Suprapubic skin (tissue), 4 donors: Measurements from ENCODE around the gene DUSP16. TPM values are rescaled to one million over a fixed set of nuclear protein-coding genes. Genes with fewer than 3 reads are reported as not detected.
A peak's percentile ranks its signal among the peaks of the same experiment; 100 is the strongest.

Source experiments
- DNase-seq, 2 donors: peaks; one replicate each; pipeline ENCODE4 v3.0.0-alpha.2; 2019; ENCODE audit warnings: low spot score in 2 of 2
- H3K27ac ChIP-seq: fragments of 200-600 bp; sonication (generic); one replicate; pipeline ENCODE4 v1.5.1; 2019
- H3K27me3 ChIP-seq: fragments of 200-600 bp; sonication (generic); one replicate; pipeline ENCODE4 v1.5.1; 2019
- H3K36me3 ChIP-seq: fragments of 200-600 bp; sonication (generic); one replicate; pipeline ENCODE4 v1.5.1; 2019
- H3K4me1 ChIP-seq: fragments of 200-600 bp; sonication (generic); one replicate; pipeline ENCODE4 v1.5.1; 2019
- H3K4me3 ChIP-seq: fragments of 200-600 bp; sonication (generic); one replicate; pipeline ENCODE4 v1.5.1; 2019; ENCODE audit warnings: mild to moderate bottlenecking
- H3K9me3 ChIP-seq: fragments of 200-600 bp; sonication (generic); one replicate; pipeline ENCODE4 v1.5.1; 2019
- EP300 ChIP-seq: sonication (generic); formaldehyde crosslinking; IDR thresholded peaks from one replicate; pipeline ENCODE4 v1.6.1; 2017; ENCODE audit warnings: antibody characterized with exemption
- POLR2A ChIP-seq, 2 donors: fragments of 450-650 bp; IDR thresholded peaks; one replicate each; pipeline ENCODE4 v1.6.1; 2017; ENCODE audit warnings: antibody characterized with exemption in 2 of 2, mild to moderate bottlenecking in 2 of 2, moderate library complexity in 2 of 2
- POLR2AphosphoS5 ChIP-seq, 3 donors: sonication (generic); formaldehyde crosslinking; IDR thresholded peaks; one replicate each; pipeline ENCODE4 v1.6.1; 2017; ENCODE audit warnings: antibody characterized with exemption in 3 of 3
- WGBS: methylation state at CpG from one replicate; pipeline ENCODE4 v1.1.5; 2018; 5-methylcytosine and 5-hydroxymethylcytosine counted together
- total RNA-seq, 4 donors: library from RNA; depleted of rRNA; stranded (reverse); fragments of >200 nt; gene quantifications; one replicate each; pipeline ENCODE4 v1.1.0, GENCODE V29; 2016
- TF ChIP-seq, protein P1 (sequence below), 2 donors: fragments of 200-600 bp in 1 of 2; fragments of 450-650 bp in 1 of 2; sonication (generic) in 1 of 2; IDR thresholded peaks; one replicate each; pipeline ENCODE4 v1.5.1; 2016 to 2019; ENCODE audit warnings: antibody characterized with exemption in 2 of 2, mild to moderate bottlenecking in 1 of 2, moderate library complexity in 1 of 2

DUSP16 gene
- total RNA-seq, 4 donors from 2014 or later: 20.3 to 33.2 (median 24.8) TPM

GRCh38 chr12:12559719-12560296 lies 2.9 kb downstream of the DUSP16 start:
- no peak for TF ChIP-seq EP300
- TF ChIP-seq POLR2AphosphoS5 (IDR thresholded peaks at IDR 0.05): no peak
- TF ChIP-seq POLR2A (IDR thresholded peaks at IDR 0.05): no peak
- TF ChIP-seq, protein P1, sequence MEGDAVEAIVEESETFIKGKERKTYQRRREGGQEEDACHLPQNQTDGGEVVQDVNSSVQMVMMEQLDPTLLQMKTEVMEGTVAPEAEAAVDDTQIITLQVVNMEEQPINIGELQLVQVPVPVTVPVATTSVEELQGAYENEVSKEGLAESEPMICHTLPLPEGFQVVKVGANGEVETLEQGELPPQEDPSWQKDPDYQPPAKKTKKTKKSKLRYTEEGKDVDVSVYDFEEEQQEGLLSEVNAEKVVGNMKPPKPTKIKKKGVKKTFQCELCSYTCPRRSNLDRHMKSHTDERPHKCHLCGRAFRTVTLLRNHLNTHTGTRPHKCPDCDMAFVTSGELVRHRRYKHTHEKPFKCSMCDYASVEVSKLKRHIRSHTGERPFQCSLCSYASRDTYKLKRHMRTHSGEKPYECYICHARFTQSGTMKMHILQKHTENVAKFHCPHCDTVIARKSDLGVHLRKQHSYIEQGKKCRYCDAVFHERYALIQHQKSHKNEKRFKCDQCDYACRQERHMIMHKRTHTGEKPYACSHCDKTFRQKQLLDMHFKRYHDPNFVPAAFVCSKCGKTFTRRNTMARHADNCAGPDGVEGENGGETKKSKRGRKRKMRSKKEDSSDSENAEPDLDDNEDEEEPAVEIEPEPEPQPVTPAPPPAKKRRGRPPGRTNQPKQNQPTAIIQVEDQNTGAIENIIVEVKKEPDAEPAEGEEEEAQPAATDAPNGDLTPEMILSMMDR (IDR thresholded peaks at IDR 0.05): no peak
- 38% methylated on average over 3 of the region's 3 CpGs for WGBS
- H3K27ac ChIP-seq: no peak overlapping the region
- DNase-seq: no peak
- H3K36me3 ChIP-seq: no peaks in the 10 kb centered on the region
- H3K27me3 ChIP-seq: no peaks in the 10 kb centered on the region
- peaks cover 40% of the 10 kb centered on the region for H3K4me1 ChIP-seq
- no peaks in the 10 kb centered on the region for H3K9me3 ChIP-seq
- H3K4me3 ChIP-seq: peak overlapping the region; percentile 77

DNA sequence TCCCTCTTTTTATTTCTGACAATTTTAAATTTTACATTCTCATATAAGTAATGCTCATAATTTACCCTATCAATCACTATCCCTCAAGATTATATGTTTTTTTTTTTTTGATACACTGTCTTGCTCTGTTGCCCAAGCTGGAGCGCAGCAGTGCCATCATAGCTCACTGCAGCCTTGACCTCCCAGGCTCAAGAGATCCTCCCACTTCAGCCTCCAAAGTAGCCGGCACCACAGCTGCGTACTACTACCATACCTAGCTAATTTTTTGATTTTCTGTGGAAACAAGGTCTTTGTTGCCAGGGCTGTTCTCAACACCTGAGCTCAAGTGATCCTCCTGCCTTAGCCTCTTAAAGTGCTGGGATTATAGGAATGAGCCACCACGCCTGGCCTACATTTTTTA lies 4.4 kb downstream of the DUSP16 start:
- H3K27me3 ChIP-seq: no peaks in the 10 kb centered on the region
- no peak for DNase-seq
- WGBS: 72% methylated on average over 4 of the region's 4 CpGs
- peaks cover 30% of the 10 kb centered on the region for H3K4me1 ChIP-seq
- H3K27ac ChIP-seq: no peak overlapping the region
- no peaks in the 10 kb centered on the region for H3K36me3 ChIP-seq
- H3K4me3 ChIP-seq: no peak overlapping the region
- no peaks in the 10 kb centered on the region for H3K9me3 ChIP-seq
- TF ChIP-seq POLR2AphosphoS5 (IDR thresholded peaks at IDR 0.05) (no peak), POLR2A (IDR thresholded peaks at IDR 0.05) (no peak), EP300 (no peak)
- TF ChIP-seq, protein P1 (IDR thresholded peaks at IDR 0.05): no peak

DNA sequence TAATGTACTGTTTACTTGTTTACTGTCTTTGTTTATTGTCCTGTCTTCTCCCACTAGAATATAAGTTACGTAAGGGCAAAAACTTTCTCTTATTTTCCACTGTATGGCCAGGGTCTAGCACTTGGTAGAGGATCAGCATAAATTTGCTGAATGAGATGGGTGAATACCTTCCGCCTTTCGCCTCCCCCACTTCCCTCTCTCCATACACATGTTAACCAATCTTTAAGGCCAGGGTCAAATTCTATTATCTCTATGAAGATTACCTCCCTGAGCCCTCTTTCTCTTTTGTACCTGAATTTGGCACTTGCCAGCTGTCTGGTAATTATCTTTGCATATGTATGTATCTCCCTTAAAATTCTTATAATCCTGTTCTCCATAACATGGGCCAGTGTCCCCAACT lies 4.9 kb downstream of the DUSP16 start:
- Histone ChIP-seq H3K27me3 (no peaks in the 10 kb centered on the region), H3K27ac (no peak overlapping the region), H3K9me3 (no peaks in the 10 kb centered on the region), H3K4me1 (peaks cover 27% of the 10 kb centered on the region), H3K4me3 (no peak overlapping the region), H3K36me3 (no peaks in the 10 kb centered on the region)
- no peak for TF ChIP-seq POLR2A (IDR thresholded peaks at IDR 0.05)
- no peak for DNase-seq
- 98% methylated on average over 3 of the region's 3 CpGs for WGBS

DNA sequence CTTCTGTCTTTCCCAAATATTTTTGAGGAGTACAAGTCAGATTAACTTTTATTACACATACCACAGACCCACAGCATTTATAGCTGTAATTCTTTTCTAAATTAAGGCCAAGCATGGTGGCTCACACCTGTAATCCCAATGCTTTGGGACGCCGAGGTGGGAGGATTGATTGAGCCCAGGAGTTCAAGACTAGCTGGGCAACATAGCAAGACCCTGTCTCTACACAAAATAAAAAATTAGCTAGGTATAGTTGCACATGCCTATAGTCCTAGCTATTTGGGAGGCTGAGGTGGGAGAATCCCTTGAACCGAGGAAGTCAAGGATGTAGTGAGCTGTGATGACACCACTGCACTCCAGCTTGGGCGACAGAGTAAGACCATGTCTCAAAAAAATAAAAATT lies 7.0 kb downstream of the DUSP16 start:
- Histone ChIP-seq H3K27ac (no peak overlapping the region), H3K36me3 (no peaks in the 10 kb centered on the region), H3K4me3 (no peak overlapping the region), H3K9me3 (no peaks in the 10 kb centered on the region), H3K4me1 (peaks cover 23% of the 10 kb centered on the region), H3K27me3 (no peaks in the 10 kb centered on the region)
- TF ChIP-seq POLR2AphosphoS5 (IDR thresholded peaks at IDR 0.05): no peak
- TF ChIP-seq POLR2A (IDR thresholded peaks at IDR 0.05): no peak
- TF ChIP-seq, protein P1 (IDR thresholded peaks at IDR 0.05): no peak
- TF ChIP-seq EP300: no peak
- 96% methylated on average over 4 of the region's 4 CpGs for WGBS
- DNase-seq: no peak

GRCh38 chr12:12553208-12553785 lies 9.4 kb downstream of the DUSP16 start:
- 91% methylated on average over 3 of the region's 3 CpGs for WGBS
- Histone ChIP-seq H3K27me3 (no peaks in the 10 kb centered on the region), H3K36me3 (no peaks in the 10 kb centered on the region), H3K4me3 (no peak overlapping the region), H3K27ac (no peak overlapping the region), H3K9me3 (no peaks in the 10 kb centered on the region), H3K4me1 (peaks cover under 1% of the 10 kb centered on the region)
- no peak for DNase-seq
- no peak for TF ChIP-seq POLR2AphosphoS5 (IDR thresholded peaks at IDR 0.05)

GRCh38 chr12:12551115-12551514 lies 11.5 kb downstream of the DUSP16 start:
- Histone ChIP-seq H3K27me3 (no peaks in the 10 kb centered on the region), H3K36me3 (no peaks in the 10 kb centered on the region), H3K9me3 (no peaks in the 10 kb centered on the region), H3K4me3 (no peak overlapping the region), H3K4me1 (no peaks in the 10 kb centered on the region), H3K27ac (no peak overlapping the region)
- no peak for TF ChIP-seq POLR2A (IDR thresholded peaks at IDR 0.05)
- TF ChIP-seq POLR2AphosphoS5 (IDR thresholded peaks at IDR 0.05): no peak
- TF ChIP-seq, protein P1 (IDR thresholded peaks at IDR 0.05): no peak
- TF ChIP-seq EP300: no peak
- 67% methylated on average over 7 of the region's 7 CpGs for WGBS
- DNase-seq: no peak
